GM18505 (cell line): Measurements from ENCODE around the gene GAGE2A.
"Not testable (repeated sequence)": the region's sequence is repeated elsewhere in the genome, so short reads cannot be mapped to it uniquely, and the experiment has no call there.

ENCODE experiments used
- ATAC-seq: cut with Tn5 transposase; IDR thresholded peaks from one replicate; pipeline ENCODE4 v1.9.1; 2021; ENCODE audit not compliant: unreplicated experiment
- POLR2A ChIP-seq: IDR thresholded peaks from 4 replicates; pipeline ENCODE4 v1.6.1; 2011; ENCODE audit warnings: borderline replicate concordance; ENCODE audit not compliant: insufficient read depth, insufficient read length; ENCODE audit errors: extremely low read depth

The GAGE2A gene

DNA sequence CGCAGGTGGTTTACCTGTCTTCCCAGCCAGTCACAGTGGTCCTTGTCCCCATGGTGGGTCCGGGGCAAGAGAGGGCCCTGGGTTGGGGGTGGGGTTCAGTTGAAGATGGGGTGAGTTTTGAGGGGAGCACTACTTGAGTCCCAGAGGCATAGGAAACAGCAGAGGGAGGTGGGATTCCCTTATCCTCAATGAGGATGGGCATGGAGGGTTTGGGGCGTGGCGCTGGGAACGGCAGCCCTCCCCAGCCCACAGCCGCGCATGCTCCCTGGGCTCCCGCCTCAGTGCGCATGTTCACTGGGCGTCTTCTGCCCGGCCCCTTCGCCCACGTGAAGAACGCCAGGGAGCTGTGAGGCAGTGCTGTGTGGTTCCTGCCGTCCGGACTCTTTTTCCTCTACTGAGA is at the start of gene GAGE2A:
GAGE2A (plus strand) TSS at position 301 of the 400 bp plus-strand sequence. CDS start 1,155 bp downstream, outside the sequence.
- not testable (repeated sequence) for ATAC-seq

DNA sequence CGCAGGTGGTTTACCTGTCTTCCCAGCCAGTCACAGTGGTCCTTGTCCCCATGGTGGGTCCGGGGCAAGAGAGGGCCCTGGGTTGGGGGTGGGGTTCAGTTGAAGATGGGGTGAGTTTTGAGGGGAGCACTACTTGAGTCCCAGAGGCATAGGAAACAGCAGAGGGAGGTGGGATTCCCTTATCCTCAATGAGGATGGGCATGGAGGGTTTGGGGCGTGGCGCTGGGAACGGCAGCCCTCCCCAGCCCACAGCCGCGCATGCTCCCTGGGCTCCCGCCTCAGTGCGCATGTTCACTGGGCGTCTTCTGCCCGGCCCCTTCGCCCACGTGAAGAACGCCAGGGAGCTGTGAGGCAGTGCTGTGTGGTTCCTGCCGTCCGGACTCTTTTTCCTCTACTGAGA is 47.9 kb upstream of the GAGE2A start, which contains the start of gene GAGE12D:
GAGE12D (plus strand) TSS at position 301 of the 400 bp plus-strand sequence. CDS start 1,155 bp downstream, outside the sequence.
- not testable (repeated sequence) for ATAC-seq

GRCh38 chrX:49550989-49551388 is 38.3 kb upstream of the GAGE2A start, which contains the start of gene GAGE12E:
Gene GAGE12E, plus strand, starts transcription at chrX:49551289. Its CDS starts 1,155 bp downstream, at chrX:49552444.
- ATAC-seq: not testable (repeated sequence)

DNA sequence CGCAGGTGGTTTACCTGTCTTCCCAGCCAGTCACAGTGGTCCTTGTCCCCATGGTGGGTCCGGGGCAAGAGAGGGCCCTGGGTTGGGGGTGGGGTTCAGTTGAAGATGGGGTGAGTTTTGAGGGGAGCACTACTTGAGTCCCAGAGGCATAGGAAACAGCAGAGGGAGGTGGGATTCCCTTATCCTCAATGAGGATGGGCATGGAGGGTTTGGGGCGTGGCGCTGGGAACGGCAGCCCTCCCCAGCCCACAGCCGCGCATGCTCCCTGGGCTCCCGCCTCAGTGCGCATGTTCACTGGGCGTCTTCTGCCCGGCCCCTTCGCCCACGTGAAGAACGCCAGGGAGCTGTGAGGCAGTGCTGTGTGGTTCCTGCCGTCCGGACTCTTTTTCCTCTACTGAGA is 28.8 kb upstream of the GAGE2A start, which contains the start of gene GAGE12F:
GAGE12F (plus strand) TSS at position 301 of the 400 bp plus-strand sequence. CDS start 1,155 bp downstream, outside the sequence.
- not testable (repeated sequence) for ATAC-seq

GRCh38 chrX:49568728-49569127 is 20.6 kb upstream of the GAGE2A start:
- ATAC-seq: not testable (repeated sequence)

DNA sequence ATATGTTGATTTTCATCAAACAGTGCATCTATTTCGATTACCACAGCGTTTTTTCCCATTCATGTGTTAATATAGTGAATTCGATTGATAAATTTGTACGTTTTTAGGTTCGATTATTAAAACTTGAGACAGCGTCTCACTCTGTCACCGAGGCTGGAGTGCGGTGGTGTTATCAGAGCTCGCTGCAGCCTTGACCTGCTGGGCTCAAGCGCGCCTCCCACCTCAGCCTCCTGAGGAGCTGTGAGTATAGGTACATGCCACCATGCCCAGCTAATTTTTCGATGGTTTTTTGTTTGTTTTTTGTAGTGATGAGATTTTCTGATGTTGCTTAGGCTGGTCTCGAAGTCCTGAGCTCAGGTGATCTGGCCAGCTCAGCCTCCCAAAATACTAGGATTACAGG is 20.1 kb upstream of the GAGE2A start:
- not testable (repeated sequence) for ATAC-seq

DNA sequence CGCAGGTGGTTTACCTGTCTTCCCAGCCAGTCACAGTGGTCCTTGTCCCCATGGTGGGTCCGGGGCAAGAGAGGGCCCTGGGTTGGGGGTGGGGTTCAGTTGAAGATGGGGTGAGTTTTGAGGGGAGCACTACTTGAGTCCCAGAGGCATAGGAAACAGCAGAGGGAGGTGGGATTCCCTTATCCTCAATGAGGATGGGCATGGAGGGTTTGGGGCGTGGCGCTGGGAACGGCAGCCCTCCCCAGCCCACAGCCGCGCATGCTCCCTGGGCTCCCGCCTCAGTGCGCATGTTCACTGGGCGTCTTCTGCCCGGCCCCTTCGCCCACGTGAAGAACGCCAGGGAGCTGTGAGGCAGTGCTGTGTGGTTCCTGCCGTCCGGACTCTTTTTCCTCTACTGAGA is 19.2 kb upstream of the GAGE2A start, which contains the start of gene GAGE12G:
GAGE12G (plus strand) TSS at position 301 of the 400 bp plus-strand sequence. CDS start 1,155 bp downstream, outside the sequence.
- ATAC-seq: not testable (repeated sequence)

DNA sequence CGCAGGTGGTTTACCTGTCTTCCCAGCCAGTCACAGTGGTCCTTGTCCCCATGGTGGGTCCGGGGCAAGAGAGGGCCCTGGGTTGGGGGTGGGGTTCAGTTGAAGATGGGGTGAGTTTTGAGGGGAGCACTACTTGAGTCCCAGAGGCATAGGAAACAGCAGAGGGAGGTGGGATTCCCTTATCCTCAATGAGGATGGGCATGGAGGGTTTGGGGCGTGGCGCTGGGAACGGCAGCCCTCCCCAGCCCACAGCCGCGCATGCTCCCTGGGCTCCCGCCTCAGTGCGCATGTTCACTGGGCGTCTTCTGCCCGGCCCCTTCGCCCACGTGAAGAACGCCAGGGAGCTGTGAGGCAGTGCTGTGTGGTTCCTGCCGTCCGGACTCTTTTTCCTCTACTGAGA is 9.6 kb upstream of the GAGE2A start, which contains the start of gene GAGE12H:
GAGE12H (plus strand) TSS at position 301 of the 400 bp plus-strand sequence. CDS start 1,155 bp downstream, outside the sequence.
- not testable (repeated sequence) for ATAC-seq

DNA sequence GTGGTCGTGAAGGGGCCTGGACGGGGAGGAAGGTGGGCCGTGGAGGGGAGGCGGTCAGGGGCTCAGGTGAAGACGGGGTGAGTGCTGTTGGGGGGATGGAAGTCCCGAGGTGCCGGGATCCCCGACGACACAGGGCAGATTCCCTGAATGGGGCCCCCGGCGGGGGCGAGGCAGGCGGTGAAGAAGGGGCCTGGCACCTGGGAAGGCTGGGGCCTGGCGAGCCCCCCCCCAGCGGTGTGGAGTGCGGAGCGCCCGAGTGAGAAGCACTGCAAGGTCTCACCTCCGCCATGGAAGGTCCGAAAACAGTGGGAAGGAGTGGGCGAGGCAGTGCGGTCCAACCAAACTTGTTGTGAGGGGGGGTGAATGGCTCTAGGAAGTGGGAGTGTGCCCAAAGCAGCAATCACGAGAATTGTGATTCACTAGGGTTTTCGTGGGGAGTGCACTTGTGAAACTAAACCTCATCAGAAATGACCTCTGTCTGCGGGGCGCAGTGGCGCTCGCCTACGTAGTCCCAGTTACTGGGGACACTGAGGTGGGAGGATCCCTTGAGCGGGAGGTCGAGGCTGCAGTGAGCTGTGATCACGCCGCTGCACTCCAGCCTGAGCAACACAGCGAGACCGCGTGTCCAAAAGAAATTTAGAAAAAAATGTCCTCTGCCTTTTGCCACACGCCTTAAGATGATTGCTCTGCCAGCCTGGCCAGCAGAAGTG is 628 bp downstream of the GAGE2A start:
- not testable (repeated sequence) for ATAC-seq

- not testable (repeated sequence) for ATAC-seq
Observed at GRCh38 chrX:49590488-49590887, 1.2 kb downstream of the GAGE2A start.

DNA sequence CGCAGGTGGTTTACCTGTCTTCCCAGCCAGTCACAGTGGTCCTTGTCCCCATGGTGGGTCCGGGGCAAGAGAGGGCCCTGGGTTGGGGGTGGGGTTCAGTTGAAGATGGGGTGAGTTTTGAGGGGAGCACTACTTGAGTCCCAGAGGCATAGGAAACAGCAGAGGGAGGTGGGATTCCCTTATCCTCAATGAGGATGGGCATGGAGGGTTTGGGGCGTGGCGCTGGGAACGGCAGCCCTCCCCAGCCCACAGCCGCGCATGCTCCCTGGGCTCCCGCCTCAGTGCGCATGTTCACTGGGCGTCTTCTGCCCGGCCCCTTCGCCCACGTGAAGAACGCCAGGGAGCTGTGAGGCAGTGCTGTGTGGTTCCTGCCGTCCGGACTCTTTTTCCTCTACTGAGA is 9.4 kb downstream of the GAGE2A start, which contains the start of gene GAGE1:
GAGE1 (plus strand) TSS at position 301 of the 400 bp plus-strand sequence. CDS start 1,155 bp downstream, outside the sequence.
- not testable (repeated sequence) for ATAC-seq

GRCh38 chrX:49610718-49611310 is 21.5 kb downstream of the GAGE2A start:
- TF ChIP-seq POLR2A: no peak
- no peak for ATAC-seq

- no peak for TF ChIP-seq POLR2A
- no peak for ATAC-seq
Observed at GRCh38 chrX:49618574-49618973, 29.3 kb downstream of the GAGE2A start.

DNA sequence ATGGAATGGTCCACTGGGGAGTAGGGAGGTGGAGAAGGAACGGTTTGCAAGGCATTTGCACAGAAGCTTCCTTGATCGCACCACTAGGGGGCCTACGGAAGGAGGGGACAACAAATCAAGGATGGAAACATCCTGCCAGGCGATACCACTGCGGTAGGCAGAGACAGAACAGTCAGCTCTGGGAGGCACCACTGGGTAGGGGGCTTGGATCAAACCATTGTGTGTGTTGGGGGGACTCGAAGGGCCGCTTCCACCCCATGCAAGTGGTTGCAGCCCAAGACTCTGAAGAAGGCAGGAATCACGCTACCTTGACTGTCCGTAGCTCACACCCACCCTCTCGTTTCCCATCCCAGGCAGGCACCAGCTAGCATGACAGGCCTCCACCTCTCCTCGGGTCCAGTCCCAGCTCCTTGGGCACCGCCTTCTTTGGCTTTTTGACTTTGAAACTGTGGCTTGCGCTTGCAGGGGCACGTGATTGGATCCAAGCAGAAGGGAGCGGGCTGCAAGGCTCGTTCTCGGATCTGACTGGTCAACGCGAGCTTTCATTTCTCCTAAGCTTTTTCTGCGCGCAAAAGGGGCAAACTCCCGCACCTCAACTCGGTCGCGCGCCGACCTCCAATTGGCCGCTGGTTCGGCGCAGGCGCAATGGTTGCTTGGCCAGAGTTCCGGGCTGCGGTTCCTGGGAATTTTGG is 37.9 kb downstream of the GAGE2A start:
- TF ChIP-seq POLR2A: no peak
- ATAC-seq: no peak
